Glutamatergic neuron (in vitro differentiated cells): ENCODE results near the gene ACAT2. TPM values are rescaled to one million over a fixed set of nuclear protein-coding genes. Genes with fewer than 3 reads are reported as not detected.
"Not testable (repeated sequence)": the region's sequence is repeated elsewhere in the genome, so short reads cannot be mapped to it uniquely, and the experiment has no call there.

Source experiments
- DNase-seq: peaks from one replicate; pipeline ENCODE4 v3.0.0; 2022
- H3K27ac Mint-ChIP-seq: one replicate; pipeline ENCODE4 v1.8.0; 2020; ENCODE audit warnings: mild to moderate bottlenecking, mixed read lengths, inconsistent platforms; ENCODE audit not compliant: unreplicated experiment
- H3K27me3 Mint-ChIP-seq: one replicate; pipeline ENCODE4 v1.8.0; 2020; ENCODE audit warnings: mild to moderate bottlenecking, moderate library complexity, mixed read lengths, inconsistent platforms; ENCODE audit not compliant: unreplicated experiment
- H3K36me3 Mint-ChIP-seq: one replicate; pipeline ENCODE4 v1.8.0; 2020; ENCODE audit warnings: mild to moderate bottlenecking, mixed read lengths, inconsistent platforms; ENCODE audit not compliant: unreplicated experiment
- H3K4me1 Mint-ChIP-seq: one replicate; pipeline ENCODE4 v1.8.0; 2020; ENCODE audit warnings: mild to moderate bottlenecking, low read depth, mixed read lengths, inconsistent platforms; ENCODE audit not compliant: unreplicated experiment
- H3K4me3 Mint-ChIP-seq: one replicate; pipeline ENCODE4 v1.8.0; 2020; ENCODE audit warnings: mild to moderate bottlenecking, mixed read lengths, inconsistent platforms; ENCODE audit not compliant: unreplicated experiment
- H3K9me3 Mint-ChIP-seq: one replicate; pipeline ENCODE4 v1.8.0; 2020; ENCODE audit warnings: mild to moderate bottlenecking, moderate library complexity, mixed read lengths, inconsistent platforms; ENCODE audit not compliant: unreplicated experiment
- CTCF ChIP-seq: fragments of 200-600 bp; sonication (generic); IDR thresholded peaks from one replicate; pipeline ENCODE4 v1.5.0; 2021; ENCODE audit not compliant: partially characterized antibody, unreplicated experiment
- total RNA-seq: library from RNA; stranded (reverse); fragmentation: NEBNext Ultra II Directional; extraction: Animal tissue kit (Norgen Biotek cat#: 25700); gene quantifications from one replicate; pipeline ENCODE4 v1.2.1, GENCODE V29; 2021; ENCODE audit not compliant: unreplicated experiment

Gene ACAT2
- total RNA-seq, 1 donor from 2014 or later: 228 TPM

GRCh38 chr6:159745081-159745480, 16.8 kb upstream of the ACAT2 start:
- H3K4me1 Mint-ChIP-seq: peaks cover 4% of the 10 kb centered on the region
- no peak overlapping the region for H3K27ac Mint-ChIP-seq
- no peak overlapping the region for H3K4me3 Mint-ChIP-seq
- DNase-seq: no peak
- no peaks in the 10 kb centered on the region for H3K9me3 Mint-ChIP-seq
- no peaks in the 10 kb centered on the region for H3K27me3 Mint-ChIP-seq
- no peaks in the 10 kb centered on the region for H3K36me3 Mint-ChIP-seq
- no peak for TF ChIP-seq CTCF

- no peak for DNase-seq
- Mint-ChIP-seq H3K4me3 (no peak overlapping the region), H3K4me1 (no peaks in the 10 kb centered on the region), H3K27me3 (no peaks in the 10 kb centered on the region), H3K36me3 (no peaks in the 10 kb centered on the region), H3K9me3 (no peaks in the 10 kb centered on the region), H3K27ac (no peak overlapping the region)
- TF ChIP-seq CTCF: no peak
Observed at GRCh38 chr6:159746759-159747158, 15.1 kb upstream of the ACAT2 start.

GRCh38 chr6:159748127-159748526, 13.7 kb upstream of the ACAT2 start:
- H3K9me3 Mint-ChIP-seq, H3K36me3 Mint-ChIP-seq, H3K4me1 Mint-ChIP-seq, H3K27me3 Mint-ChIP-seq, H3K4me3 Mint-ChIP-seq, DNase-seq, H3K27ac Mint-ChIP-seq: not testable (repeated sequence)

GRCh38 chr6:159751448-159751847, 10.4 kb upstream of the ACAT2 start:
- TF ChIP-seq CTCF: no peak
- no peak for DNase-seq
- H3K9me3 Mint-ChIP-seq: no peaks in the 10 kb centered on the region
- H3K36me3 Mint-ChIP-seq: no peaks in the 10 kb centered on the region
- H3K27ac Mint-ChIP-seq: no peak overlapping the region
- H3K4me1 Mint-ChIP-seq: no peaks in the 10 kb centered on the region
- H3K4me3 Mint-ChIP-seq: no peak overlapping the region
- no peaks in the 10 kb centered on the region for H3K27me3 Mint-ChIP-seq

GRCh38 chr6:159753081-159753872, 8.6 kb upstream of the ACAT2 start:
- no peaks in the 10 kb centered on the region for H3K36me3 Mint-ChIP-seq
- TF ChIP-seq CTCF: no peak
- no peak for DNase-seq
- peak overlapping the region; percentile 10 for H3K27ac Mint-ChIP-seq
- H3K4me3 Mint-ChIP-seq: no peak overlapping the region
- H3K27me3 Mint-ChIP-seq: no peaks in the 10 kb centered on the region
- H3K9me3 Mint-ChIP-seq: no peaks in the 10 kb centered on the region
- H3K4me1 Mint-ChIP-seq: no peaks in the 10 kb centered on the region
